GM18873 (cell line): ENCODE data around the gene NEURL1.
"Not testable (repeated sequence)": the region's sequence is repeated elsewhere in the genome, so short reads cannot be mapped to it uniquely, and the experiment has no call there.

Source experiments
- ATAC-seq: cut with Tn5 transposase; IDR thresholded peaks from one replicate; pipeline ENCODE4 v1.9.1; 2021; ENCODE audit warnings: mild to moderate bottlenecking, moderate library complexity, moderate number of reproducible peaks; ENCODE audit not compliant: unreplicated experiment, low FRiP score

Gene NEURL1

DNA sequence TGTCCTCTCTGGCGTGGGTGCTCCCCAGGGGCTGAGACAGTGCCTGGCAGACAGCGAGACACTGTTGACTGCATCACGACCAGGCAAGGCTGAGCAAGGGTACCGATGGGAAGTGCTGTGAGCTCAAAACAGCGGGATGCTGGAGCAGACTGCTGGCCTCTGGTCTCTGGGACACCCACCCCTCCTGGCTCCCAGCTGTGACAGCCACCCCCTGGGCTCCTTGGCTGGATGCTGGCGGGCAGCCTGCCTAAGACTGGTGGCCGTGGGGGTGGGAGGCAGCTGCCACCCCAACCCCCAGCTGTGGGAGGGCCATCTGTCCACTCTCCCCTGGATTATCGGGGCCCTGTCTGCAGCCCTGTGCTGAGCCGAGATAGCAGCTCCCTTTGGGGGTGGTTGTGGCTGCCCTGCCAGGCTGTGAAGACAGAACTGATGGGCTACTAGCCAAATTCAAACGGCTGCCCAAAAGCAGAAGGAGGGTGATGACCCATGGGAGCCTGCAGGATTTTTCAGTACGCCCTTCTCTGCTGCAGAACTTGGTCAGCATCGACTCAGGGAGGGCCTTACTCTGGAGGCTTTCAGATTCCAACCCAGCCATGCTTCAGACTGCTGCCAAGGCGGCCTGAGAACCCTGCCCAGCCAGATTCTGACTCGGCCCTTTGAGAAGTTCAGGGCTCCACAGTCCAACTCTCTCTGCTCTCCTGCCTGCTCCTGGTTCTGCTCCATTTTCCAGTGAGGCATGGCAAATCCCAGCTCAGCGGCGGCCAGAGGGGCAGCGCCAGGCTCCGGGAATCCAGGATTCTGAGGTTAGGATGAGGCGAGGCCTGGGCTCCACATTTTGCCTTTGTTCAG, 125.3 kb downstream of the NEURL1 start:
- ATAC-seq = no peak

DNA sequence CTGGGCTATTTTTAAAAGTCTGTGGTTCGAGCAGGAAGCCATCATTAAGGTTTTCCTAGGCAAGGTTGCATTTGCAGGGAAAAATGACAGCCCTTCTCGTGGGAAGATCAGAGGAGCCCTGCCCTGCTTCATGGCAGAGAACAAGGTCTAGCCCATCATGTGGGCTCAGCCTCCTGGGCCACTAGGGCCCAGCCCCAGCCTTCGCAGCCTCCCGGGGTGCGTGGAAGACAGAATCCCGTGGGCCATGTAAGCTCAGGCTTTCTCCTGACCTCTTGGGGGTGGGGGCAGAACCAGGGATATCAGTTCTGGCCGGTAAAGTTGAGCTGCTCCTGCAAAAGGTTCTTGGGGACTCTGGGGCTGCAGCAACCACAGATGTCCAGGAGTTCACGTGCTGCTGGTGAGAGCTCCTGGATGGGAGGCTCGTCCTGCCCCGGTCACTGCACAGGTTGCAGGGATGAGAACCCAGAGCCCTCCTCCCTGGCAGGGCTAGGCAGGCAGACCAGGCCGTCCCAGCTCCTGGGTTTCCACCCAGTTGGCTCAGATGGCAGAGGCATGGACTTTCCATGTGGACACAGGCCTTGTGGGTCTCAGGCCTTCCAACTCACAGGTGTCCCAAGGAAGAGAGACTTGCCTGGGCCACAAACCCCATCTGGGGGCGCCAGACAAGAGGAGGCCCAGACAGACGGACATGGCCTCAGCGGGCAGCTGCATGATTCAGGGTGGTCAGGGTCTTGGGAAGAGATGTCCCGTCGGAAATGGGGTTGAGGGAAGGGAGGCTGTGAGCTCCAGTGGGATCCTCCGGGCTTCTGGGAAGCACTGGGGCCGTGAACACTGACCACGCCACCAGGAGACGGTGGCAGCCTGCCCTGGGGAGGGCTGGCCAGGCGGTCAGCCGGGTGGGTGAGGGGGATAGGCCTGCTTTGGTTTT, 126.2 kb downstream of the NEURL1 start:
- no peak for ATAC-seq

DNA sequence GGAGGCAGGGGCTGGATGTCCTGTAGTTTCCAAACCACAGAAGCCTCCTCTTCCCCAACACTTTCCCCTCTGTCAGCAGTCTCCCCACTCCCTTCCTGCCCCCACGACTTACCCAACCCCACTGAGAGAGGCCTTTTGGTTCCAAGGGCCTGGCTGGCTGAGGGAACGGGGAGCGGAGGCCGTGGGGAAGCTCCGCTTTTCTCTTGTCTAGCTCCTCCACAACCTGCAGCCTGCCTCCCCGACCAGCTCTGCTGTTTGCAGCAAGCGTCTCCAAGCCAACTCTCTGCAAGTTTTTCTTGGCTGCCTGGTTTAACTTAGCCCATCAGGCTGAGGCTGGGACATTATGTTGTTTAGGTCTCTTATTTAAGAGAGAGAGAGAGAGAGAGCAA, 126.8 kb downstream of the NEURL1 start:
- ATAC-seq = no peak

DNA sequence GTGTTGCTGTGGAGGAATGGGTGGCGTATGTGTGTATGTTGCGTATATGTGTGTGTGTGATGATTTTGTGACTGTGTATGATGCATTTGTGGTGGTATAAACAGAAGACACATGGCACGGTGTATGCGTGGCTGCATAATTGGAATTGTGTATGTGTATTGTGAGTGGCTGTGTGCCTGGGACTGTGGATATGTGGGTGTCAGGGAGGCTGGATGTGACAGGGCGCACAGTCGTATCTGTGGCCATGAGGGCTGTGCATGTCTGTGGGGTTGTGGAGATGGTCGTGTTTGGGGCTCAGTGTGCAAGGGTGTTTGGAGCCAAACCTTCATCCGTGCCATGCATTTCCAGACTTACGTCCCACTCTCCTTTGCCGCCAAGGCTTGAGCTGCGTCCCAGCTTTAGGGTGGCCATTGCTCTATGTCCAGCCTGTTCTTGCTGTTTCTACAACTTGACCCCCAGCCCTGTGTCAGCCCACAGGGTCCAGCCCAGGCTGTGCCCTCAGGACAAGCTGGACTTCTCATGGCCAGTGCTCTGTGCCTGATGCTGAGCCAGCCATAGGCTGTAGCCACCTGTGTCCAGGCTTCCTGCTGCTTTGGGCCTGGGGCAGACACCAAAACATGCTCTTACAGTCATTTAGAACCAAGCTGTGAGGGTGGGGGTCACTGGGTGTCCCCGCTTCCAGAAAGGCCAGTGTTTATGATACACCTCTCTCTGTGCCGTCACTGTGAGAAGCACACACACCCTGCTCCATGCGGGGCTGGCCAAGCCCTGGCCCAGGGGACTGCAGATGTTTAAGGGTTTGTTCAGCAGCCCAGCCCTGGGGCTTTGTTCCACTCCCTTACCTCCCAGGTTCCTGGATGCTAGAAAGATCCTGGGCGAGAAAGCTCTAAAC, 127.6 kb downstream of the NEURL1 start:
- no peak for ATAC-seq

DNA sequence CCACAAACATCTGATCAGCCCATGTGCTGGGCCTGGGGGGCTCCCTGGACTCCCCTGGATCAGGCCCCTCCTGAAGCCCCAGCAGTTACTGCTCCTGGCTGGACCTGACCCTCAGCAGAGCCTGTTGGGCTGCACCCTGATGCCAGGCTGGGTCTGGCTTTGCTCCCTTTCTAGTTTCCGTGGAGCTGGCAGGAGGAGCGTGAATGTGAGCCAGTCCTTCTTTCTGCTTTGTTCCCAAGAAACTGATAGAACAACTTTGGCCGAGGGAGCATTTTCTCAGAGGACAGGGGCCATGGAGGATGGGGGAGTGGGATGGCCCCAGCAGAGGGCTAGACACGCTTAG, 128.2 kb downstream of the NEURL1 start:
- no peak for ATAC-seq

DNA sequence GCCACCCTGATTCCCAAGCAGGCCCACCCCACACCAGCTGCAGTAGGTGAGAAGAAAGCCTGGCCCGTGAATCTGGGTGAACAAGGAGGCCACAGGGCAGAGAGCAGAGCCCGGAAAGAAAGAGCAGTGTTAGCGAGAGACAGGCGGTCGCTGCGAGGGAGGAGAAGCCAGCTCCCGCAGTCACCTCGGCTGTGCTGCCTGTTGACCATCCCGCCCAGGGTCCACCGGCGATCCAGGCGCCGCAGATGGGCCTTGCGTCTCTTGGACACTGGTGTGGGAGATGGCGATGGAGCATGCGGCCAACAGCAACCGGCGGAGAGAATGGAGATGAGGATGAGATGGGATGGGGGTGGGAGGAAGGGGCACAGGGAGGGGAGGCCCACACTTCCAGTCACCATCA, 128.8 kb downstream of the NEURL1 start:
- no peak for ATAC-seq

DNA sequence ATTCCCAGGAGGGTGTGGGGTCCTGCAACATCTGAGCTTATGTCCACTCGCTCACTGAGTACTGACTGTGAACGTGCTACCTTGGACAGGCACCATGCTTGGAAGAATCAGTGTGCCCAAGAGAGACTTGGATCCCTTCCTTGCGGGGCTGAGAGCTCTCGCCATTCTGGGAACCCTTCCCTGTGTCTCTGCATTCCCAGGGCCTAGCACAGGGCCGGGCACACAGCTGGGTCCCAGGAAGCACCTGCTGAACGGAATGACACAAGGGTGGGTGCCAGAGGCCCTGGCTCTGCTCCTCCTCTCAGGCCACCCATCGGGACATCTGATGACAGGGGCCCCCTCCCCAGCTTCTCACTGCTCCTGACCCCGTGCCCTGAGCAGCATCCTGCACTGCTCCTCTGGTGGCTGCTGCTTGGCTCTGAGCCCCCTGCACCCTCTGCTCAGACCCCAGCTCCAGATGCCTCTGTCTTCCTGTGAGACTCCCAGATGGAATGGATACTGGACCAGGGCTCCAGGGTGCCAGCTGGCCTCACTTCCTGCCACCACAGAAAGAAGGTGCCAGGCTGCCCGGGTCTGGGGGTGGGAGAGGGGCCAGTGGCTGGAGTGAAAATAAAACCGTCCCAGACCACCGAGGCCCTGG, 129.6 kb downstream of the NEURL1 start:
- ATAC-seq = no peak

DNA sequence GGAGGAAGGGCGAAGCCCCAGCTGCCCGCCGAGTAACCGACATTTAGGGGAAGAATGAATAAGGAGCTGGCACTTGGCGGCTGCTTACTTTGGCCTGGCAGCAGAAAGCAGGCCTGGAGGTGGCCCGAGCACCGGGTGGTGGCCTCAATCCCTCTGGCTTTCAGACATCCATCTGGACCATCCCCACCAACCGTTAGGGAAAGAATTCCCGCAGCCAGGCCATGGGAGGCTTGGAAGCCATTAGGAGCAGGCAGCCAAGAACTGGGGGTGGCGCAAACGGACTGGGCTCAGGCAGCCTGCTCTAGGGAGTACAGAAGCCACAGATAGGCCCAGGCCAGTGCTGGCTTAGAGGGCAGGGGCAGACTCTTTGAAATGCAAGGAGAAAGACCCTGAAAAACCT, 132.7 kb downstream of the NEURL1 start:
- no peak for ATAC-seq

DNA sequence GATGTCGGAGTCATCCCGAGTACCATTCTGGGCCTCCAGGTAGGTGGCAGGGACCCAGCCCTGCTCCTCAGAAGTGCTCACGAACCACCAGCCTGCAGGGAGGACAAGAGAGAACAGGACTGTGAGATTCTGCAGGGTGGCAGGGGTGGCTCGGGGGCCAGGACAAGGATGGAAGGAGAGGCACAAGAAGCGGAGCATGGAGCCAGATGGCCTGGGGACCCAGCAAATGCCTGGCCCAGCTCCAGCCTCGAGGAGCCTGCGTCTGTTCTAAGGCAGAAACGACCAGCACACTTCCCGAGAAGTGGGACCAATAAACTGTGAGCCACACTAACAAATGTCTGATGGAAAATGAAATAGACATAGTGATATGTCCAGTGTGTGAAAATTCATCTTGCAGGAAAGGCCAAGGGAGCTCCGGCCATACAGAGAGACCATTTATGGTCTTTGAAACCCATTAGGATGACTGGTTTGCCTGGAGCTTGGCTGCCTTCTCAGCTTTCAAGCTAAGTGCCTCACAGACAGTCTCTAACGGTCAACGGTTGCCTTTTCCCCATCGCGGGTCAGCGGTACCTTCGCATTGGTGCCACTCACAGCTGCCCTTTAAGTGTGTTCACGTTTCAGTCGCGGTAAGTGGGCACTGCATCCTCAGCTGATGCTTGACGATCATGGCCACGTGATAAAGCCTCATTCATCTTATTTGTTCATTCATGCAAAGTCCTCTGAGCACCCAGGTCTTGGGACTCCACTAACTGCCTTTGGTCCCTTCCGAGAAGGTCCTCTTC, 133.8 kb downstream of the NEURL1 start:
- no peak for ATAC-seq

DNA sequence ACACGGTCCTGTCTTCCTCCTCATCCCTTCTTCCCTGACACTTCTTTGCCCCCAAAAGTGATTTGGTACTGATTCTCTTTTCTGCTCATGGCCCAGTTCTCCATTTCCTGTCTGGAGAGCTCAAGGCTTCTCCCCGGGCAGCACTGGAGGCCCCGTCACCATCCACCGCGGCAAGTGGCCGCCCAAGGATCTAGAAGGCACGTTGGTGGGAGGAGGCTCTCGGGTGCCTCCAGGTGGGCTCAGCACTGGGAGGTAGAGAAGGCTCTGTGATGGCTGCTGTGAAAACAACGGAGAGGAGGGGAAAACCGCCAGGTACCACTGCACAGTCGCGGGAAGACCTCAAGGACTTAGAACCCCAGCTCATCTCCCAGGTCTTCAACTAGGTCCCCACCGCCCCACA, 134.4 kb downstream of the NEURL1 start:
- ATAC-seq = no peak

DNA sequence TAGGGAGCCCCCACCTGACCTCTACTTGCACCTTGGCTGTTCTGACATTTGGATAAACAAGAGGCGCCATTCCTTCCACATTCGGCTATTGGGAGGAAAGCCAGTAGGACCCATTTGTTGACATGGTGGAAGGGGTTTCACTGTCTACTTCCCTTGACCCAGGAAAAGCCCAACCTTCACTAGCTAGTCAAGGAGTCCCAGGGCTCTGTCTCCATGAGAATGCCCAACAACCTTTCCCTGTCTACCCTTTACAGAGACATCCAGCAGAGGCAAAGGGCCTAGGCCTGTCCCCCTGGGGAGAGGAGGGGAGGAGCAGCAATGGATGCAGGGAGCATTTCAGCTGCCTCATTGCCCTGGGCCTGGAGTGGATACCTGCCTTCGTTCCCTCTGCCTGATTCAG, 136.1 kb downstream of the NEURL1 start:
- no peak for ATAC-seq

DNA sequence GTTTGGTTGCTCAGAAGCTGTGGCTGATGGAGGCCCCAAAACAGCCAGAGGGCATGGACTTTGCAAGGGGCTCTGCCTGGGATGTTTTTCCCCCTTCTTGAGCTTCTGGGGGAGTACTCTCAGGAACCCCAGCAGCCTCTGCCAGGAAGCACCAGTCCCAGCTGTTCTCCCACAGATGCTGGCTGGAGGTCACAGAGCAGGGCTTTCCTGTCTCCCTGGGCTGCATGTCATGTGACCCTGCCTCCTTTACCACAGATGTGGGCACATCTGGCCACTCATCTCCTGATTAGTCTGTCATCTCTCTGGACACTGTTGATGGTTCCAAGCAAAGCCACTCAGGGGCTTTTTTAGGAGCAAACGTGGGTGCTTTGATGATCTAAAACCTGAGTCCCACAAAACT, 136.7 kb downstream of the NEURL1 start:
- ATAC-seq = no peak

DNA sequence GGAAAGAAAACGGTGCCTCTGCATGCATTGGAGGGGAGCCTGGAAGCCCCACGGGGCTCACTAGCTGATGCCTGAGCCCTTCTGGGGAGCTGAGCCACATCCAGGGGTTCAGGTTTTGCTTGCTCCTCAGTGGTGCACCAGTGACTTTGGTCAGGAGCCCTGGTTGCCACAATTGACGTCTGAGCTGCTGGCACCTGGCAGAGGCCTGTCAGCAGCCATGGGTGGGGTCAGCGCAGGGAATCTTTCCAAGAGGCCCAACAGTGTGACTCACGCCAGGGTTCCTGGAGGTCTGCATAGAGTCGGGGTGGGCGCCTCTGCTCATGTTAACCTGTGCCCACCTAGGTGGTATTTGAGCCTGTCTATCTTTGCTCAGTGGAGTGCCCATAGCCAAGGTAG, 138.7 kb downstream of the NEURL1 start:
- no peak for ATAC-seq

DNA sequence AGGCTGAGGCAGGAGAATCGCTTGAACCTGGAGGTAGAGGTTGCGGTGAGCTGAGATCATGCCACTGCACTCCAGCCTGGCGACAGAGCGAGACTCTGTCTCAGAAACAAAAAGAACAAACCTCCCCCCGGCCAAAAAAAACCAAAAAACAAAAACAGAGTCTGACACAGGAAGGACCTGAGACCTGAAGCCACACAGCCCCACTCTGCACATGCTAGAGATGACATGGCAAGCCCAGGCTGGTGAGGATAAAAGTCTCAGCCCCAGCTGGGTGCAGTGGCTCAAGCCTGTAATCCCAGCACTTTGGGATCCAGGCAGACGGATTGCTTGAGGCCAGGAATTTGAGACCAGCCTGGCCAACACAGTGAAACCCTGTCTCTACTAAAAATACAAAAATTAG, 139.4 kb downstream of the NEURL1 start:
- ATAC-seq = not testable (repeated sequence)

DNA sequence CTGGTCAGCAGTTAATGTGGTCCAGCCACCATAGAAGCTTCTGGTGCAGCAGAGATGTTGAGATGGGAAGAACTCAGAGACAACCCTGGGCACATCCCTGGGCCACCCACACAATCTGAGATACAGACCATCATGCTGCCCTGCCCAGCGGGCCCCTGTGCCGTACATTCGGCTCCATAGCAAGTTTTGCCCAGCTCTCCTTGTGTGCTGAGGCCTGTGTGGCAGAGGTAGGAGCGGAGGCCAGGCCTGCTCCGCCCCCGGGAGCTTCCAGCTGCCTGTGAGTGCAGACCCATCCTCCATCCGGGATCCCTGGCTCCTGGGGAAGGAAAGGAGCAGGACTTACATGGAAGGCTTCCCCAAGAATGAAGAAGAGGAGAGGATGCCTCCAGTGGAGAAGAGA, 140.3 kb downstream of the NEURL1 start:
- no peak for ATAC-seq

DNA sequence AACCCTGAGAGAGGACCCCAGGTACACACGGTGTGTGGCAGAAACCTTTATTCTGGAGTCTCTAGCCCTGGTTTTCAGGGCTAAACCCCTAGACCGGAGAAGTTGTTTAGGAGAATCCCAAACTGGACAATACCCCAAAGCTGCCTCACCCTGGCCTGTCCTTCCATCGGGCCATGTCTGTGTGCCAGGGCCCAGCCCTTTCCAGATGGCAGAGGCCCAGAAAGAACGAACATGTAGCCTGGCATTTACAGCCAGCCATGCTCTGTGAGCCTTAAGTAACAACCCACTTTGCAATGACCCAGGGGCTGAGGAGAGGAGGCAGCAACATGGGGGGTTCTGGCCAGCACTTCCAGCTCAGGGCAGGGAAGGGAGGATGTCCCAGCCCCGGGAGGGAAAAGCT, 142.1 kb downstream of the NEURL1 start:
- no peak for ATAC-seq

DNA sequence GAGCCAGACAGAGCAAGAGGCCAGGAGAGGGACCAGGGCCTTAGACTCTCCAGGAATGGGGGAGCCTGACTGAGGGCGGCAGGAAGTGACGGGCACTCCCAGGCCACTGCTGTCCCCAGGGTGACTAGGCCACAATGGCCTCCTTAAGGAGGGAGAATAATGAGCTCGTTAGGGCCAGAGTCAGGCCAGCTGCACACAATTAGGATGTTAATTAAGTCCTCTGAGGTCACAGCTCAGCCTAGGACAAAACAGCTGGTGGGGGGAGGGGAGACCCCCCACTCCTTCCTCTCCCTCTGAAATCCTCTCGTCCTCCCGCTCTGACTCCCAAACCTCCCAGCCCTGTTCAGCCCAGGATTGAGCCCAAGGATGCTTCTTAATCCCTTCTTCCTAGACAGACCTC, 143.0 kb downstream of the NEURL1 start:
- no peak for ATAC-seq

DNA sequence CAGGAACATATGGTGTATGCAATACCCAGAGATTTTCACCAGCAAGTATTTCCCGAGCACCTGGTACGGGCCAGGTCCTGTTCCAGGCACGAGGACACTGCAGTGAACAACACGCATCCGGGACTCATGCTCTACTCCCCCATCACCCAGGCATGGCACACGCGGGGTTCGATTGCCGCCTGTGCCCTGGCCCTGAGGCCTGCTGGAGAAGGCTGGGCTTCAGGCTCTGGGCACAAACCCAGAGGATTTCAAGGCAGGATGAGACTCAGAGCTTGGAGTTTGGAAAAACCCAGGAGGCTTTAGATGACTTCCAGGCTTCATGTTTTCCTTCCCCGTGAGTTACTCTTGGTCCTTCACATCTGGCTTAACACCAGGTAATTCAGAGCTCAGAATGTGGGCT, 143.5 kb downstream of the NEURL1 start:
- no peak for ATAC-seq

DNA sequence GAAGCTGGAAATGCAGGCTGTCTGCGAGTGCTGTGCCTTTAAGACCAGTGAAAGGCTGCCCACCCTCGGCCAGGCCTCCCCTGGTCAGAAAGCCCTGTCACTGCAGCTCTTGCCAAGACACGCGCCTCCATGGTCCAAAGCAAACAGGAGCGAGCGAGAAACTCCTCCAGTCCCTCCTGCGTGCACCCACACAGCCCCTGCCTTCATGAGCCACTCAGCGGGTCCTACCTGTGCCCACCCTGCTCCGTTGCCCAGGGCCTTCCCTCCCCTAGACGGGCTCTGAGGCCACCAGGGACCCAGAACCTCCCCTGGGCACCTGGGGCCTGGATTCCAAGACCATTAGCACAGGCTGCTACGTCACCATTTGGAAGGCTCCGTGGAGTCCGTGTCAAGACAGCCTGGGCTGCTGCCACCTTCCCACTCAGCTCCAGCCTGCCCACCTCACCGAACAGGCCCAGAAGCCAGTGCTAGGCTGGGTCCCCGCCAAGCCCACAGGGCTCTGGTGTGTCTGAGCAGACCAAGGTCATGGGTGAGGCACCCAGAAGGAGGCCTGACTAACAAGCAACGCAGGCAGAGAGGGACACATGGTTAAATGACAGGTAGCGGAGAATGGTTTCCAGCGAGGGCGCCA, 144.5 kb downstream of the NEURL1 start:
- ATAC-seq = no peak
